GM12864 (cell line): ENCODE data around the gene BCKDHB.

Experiments
- DNase-seq: peaks from one replicate; pipeline ENCODE4 v3.0.0-alpha.2; 2011; ENCODE audit warnings: low read depth
- H3K4me3 ChIP-seq: 2 replicates; pipeline ENCODE4 v1.5.1; 2011; ENCODE audit warnings: mild to moderate bottlenecking, low read depth, low read length, control low read depth
- TF ChIP-seq, protein P1 (sequence below): IDR thresholded peaks from 2 replicates; pipeline ENCODE4 v1.5.1; 2011; ENCODE audit warnings: low read depth, mild to moderate bottlenecking, moderate library complexity, low read length, control low read depth, inconsistent platforms; ENCODE audit errors: missing control alignments

BCKDHB gene

GRCh38 chr6:80263585-80263984, 157.1 kb downstream of the BCKDHB start:
- no peak overlapping the region for H3K4me3 ChIP-seq
- DNase-seq = no peak
- TF ChIP-seq, protein P1, sequence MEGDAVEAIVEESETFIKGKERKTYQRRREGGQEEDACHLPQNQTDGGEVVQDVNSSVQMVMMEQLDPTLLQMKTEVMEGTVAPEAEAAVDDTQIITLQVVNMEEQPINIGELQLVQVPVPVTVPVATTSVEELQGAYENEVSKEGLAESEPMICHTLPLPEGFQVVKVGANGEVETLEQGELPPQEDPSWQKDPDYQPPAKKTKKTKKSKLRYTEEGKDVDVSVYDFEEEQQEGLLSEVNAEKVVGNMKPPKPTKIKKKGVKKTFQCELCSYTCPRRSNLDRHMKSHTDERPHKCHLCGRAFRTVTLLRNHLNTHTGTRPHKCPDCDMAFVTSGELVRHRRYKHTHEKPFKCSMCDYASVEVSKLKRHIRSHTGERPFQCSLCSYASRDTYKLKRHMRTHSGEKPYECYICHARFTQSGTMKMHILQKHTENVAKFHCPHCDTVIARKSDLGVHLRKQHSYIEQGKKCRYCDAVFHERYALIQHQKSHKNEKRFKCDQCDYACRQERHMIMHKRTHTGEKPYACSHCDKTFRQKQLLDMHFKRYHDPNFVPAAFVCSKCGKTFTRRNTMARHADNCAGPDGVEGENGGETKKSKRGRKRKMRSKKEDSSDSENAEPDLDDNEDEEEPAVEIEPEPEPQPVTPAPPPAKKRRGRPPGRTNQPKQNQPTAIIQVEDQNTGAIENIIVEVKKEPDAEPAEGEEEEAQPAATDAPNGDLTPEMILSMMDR = no peak

- TF ChIP-seq, protein P1 = no peak
- no peak for DNase-seq
- H3K4me3 ChIP-seq = no peak overlapping the region
These were observed 162.6 kb downstream of the BCKDHB start for GRCh38 chr6:80268865-80269730.

DNA sequence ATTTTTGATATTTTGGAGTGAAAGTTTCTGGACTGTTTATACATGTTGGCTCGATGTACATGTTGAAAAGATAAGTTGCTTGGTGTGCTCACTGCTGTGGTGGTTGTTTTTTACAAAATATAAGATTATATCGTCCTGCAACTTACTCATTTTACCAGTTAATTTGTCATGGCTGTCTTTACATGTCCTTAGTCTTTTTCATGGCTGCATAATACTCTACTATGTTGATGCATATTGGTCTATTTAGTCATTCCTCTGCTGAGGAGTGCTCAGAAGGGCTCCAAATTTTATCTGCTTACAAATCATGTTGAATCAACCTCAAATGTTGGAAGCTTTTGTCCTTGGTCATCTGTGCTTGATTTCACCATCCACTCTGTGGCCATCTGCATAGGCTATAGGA, 164.6 kb downstream of the BCKDHB start:
- no peak overlapping the region for H3K4me3 ChIP-seq
- TF ChIP-seq, protein P1 = no peak
- no peak for DNase-seq

- TF ChIP-seq, protein P1 = no peak
- no peak for DNase-seq
- no peak overlapping the region for H3K4me3 ChIP-seq
These were observed 166.5 kb downstream of the BCKDHB start for GRCh38 chr6:80272988-80273387.

DNA sequence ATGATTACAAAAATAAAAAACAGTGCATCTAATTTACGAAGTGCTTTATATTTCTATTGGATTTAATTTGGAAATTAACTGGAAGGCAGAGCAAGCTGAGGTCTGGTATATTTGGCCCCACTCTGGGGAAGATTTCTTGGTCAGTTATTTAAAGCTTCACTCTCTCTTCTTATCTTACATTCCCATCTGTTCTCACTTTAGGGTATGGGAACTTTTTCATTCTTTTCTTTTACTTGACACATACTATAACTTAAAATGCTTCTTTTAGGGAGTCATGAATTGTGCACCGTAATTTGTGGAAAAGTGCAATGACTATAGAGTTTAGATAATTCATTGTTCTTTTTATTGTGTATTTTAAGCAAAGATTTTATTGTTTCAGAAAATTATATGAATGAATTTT, 170.4 kb downstream of the BCKDHB start:
- H3K4me3 ChIP-seq = no peak overlapping the region
- TF ChIP-seq, protein P1 = no peak

GRCh38 chr6:80277501-80277900, 171.0 kb downstream of the BCKDHB start:
- H3K4me3 ChIP-seq = no peak overlapping the region
- DNase-seq = no peak
- TF ChIP-seq, protein P1 = no peak

More for the DNA sequence above, 170.4 kb downstream of the BCKDHB start:
- DNase-seq = no peak
